Activated CD8-positive, alpha-beta memory T cell treated with anti-CD3 and anti-CD28 coated beads for 24 hours (primary cell): ENCODE data around the gene ARHGAP4.

Experiments used
- DNase-seq: peaks from one replicate; pipeline ENCODE4 v3.0.0-alpha.2; 2020

ARHGAP4 gene

GRCh38 chrX:153924149-153924861 lies 1.8 kb downstream of the ARHGAP4 start:
- no peak for DNase-seq

GRCh38 chrX:153922932-153923857 lies 2.9 kb downstream of the ARHGAP4 start:
- no peak for DNase-seq

GRCh38 chrX:153921511-153922446 lies 4.3 kb downstream of the ARHGAP4 start:
- DNase-seq: no peak

GRCh38 chrX:153921070-153921469 lies 5.0 kb downstream of the ARHGAP4 start:
- DNase-seq: no peak

GRCh38 chrX:153920546-153920945 lies 5.5 kb downstream of the ARHGAP4 start:
- no peak for DNase-seq

GRCh38 chrX:153919281-153919680 lies 6.8 kb downstream of the ARHGAP4 start:
- no peak for DNase-seq

GRCh38 chrX:153917869-153918268 lies 8.2 kb downstream of the ARHGAP4 start:
- DNase-seq: no peak

- no peak for DNase-seq
These were observed 12.4 kb downstream of the ARHGAP4 start for GRCh38 chrX:153913701-153914100.

- DNase-seq: no peak
These were observed 12.9 kb downstream of the ARHGAP4 start for GRCh38 chrX:153913211-153913610.

- DNase-seq: no peak
These were observed 14.3 kb downstream of the ARHGAP4 start for GRCh38 chrX:153911798-153912197.

GRCh38 chrX:153910446-153910845 lies 15.6 kb downstream of the ARHGAP4 start:
- DNase-seq: no peak

- no peak for DNase-seq
These were observed 16.1 kb downstream of the ARHGAP4 start for GRCh38 chrX:153909980-153910360.

- no peak for DNase-seq
These were observed 16.8 kb downstream of the ARHGAP4 start for GRCh38 chrX:153909024-153909979.

- no peak for DNase-seq
These were observed 17.7 kb downstream of the ARHGAP4 start for GRCh38 chrX:153908219-153908860.

GRCh38 chrX:153907456-153907855 lies 18.6 kb downstream of the ARHGAP4 start:
- no peak for DNase-seq

GRCh38 chrX:153906126-153906917 lies 19.7 kb downstream of the ARHGAP4 start:
- peak; percentile 63 for DNase-seq

GRCh38 chrX:153905481-153906095 lies 20.5 kb downstream of the ARHGAP4 start:
- peak; percentile 63 for DNase-seq

- DNase-seq: no peak
These were observed 21.8 kb downstream of the ARHGAP4 start, which contains the start of gene AVPR2 for GRCh38 chrX:153903991-153904957. AVPR2 (plus strand) TSS chrX:153904673; CDS start chrX:153905146, 473 bp downstream.
